Panc1 (cell line): ENCODE data around the gene GJD4. TPM values are rescaled to one million over a fixed set of nuclear protein-coding genes. Genes with fewer than 3 reads are reported as not detected.

ENCODE experiments used
- ATAC-seq: fragments of 200-7000 bp; cut with Tn5 transposase; 2 replicates; pipeline ENCODE4 v1.9.1; 2020; ENCODE audit warnings: mild to moderate bottlenecking, moderate library complexity
- BruUV-seq: library from RNA; stranded (reverse); fragments of 400-500 nt; replicated peaks from 2 replicates; lab custom pipeline; 2021; lab: Mats Ljungman, UMichigan
- CTCF ChIA-PET: fragments of 300-600 bp; sonication (Branson Sonifier 250); formaldehyde crosslinking; loops from one replicate; lab custom pipeline; 2022; ENCODE audit warnings: antibody characterized with exemption; lab: Charles Lee
- POLR2A ChIA-PET: fragments of 300-600 bp; sonication (Branson Sonifier 250); formaldehyde crosslinking; loops from one replicate; lab custom pipeline; 2022; ENCODE audit warnings: antibody characterized with exemption; lab: Charles Lee
- DNase-seq: peaks from one replicate; pipeline ENCODE4 v3.0.0-alpha.2; 2010; ENCODE audit warnings: low read depth, low spot score
- H3K27ac ChIP-seq: 2 replicates; pipeline ENCODE4 v1.5.1; 2011; ENCODE audit warnings: mild to moderate bottlenecking, low read length, inconsistent platforms
- H3K27me3 ChIP-seq: fragments of 200-500 bp; sonication (Bioruptor generic); 2 replicates; pipeline ENCODE4 v1.6.0; 2014; ENCODE audit warnings: low read length, inconsistent platforms; ENCODE audit not compliant: control insufficient read depth, insufficient read depth
- H3K36me3 ChIP-seq: fragments of 200-500 bp; sonication (Bioruptor generic); 2 replicates; pipeline ENCODE4 v1.5.1; 2014; ENCODE audit warnings: inconsistent platforms, mild to moderate bottlenecking, low read length, moderate library complexity; ENCODE audit not compliant: control insufficient read depth, insufficient read depth
- H3K4me1 ChIP-seq: 2 replicates; pipeline ENCODE4 v1.5.1; 2011; ENCODE audit warnings: inconsistent platforms, mild to moderate bottlenecking, low read length, moderate library complexity; ENCODE audit not compliant: control insufficient read depth, insufficient read depth
- H3K4me3 ChIP-seq, 2 experiments: 2 replicates each; pipeline ENCODE4 v1.5.1; 2011 to 2012; ENCODE audit warnings: low read depth in 2 of 2, low read length in 2 of 2, mild to moderate bottlenecking in 2 of 2, inconsistent platforms in 1 of 2, moderate library complexity in 1 of 2
- H3K9me3 ChIP-seq: fragments of 200-500 bp; sonication (Bioruptor generic); 2 replicates; pipeline ENCODE4 v1.5.1; 2014; ENCODE audit warnings: low read depth, mild to moderate bottlenecking, inconsistent platforms, low read length, moderate library complexity; ENCODE audit not compliant: control insufficient read depth, insufficient read depth
- CTCF ChIP-seq: fragments of 450-650 bp; IDR thresholded peaks from 2 replicates; pipeline ENCODE4 v1.5.1; 2017; ENCODE audit warnings: mild to moderate bottlenecking
- POLR2AphosphoS5 ChIP-seq: IDR thresholded peaks from 2 replicates; pipeline ENCODE4 v1.6.1; 2012; ENCODE audit warnings: mild to moderate bottlenecking, low read depth, low read length, moderate library complexity
- REST ChIP-seq, 2 experiments: IDR thresholded peaks; 2 replicates each; pipeline ENCODE4 v1.6.1; 2011 to 2012; ENCODE audit warnings: low read depth in 2 of 2, control low read depth in 1 of 2, low read length in 1 of 2, mild to moderate bottlenecking in 1 of 2, moderate library complexity in 1 of 2; ENCODE audit not compliant: insufficient read depth in 1 of 2
- SIN3A ChIP-seq: IDR thresholded peaks from 2 replicates; pipeline ENCODE4 v1.6.1; 2012; ENCODE audit warnings: low read depth, mild to moderate bottlenecking, low read length, moderate library complexity, borderline replicate concordance; ENCODE audit not compliant: insufficient read depth
- TCF7L2 ChIP-seq: IDR thresholded peaks from 2 replicates; pipeline ENCODE4 v1.6.1; 2011; ENCODE audit warnings: mild to moderate bottlenecking, low read depth, low read length, inconsistent platforms
- in situ Hi-C: cut with HindIII; loops from 2 replicates; pipeline ENCODE4 v1.10.0; 2016; ENCODE audit warnings: low sequenced_read_pairs, low pct_unique_long_range_greater_than_20kb
- intact Hi-C: fragments of 100-400 bp; cut with micrococcal nuclease; formaldehyde crosslinking; loops from one replicate; pipeline ENCODE4 v1.10.0; 2022; ENCODE audit not compliant: unreplicated experiment
- total RNA-seq: library from RNA; stranded (reverse); gene quantifications from one replicate; pipeline ENCODE4 v1.2.1, GENCODE V29; 2021; ENCODE audit not compliant: unreplicated experiment

GJD4 gene
- total RNA-seq, 1 experiment from 2014 or later, result not detected

GRCh38 chr10:35564341-35564968 lies 40.7 kb upstream of the GJD4 start:
- Histone ChIP-seq H3K27ac (no peak overlapping the region), H3K36me3 (no peaks in the 10 kb centered on the region), H3K4me3 (no peak overlapping the region), H3K27me3 (no peaks in the 10 kb centered on the region), H3K4me1 (no peaks in the 10 kb centered on the region), H3K9me3 (no peaks in the 10 kb centered on the region)
- ChIA-PET CTCF (no interaction called here), POLR2A (no interaction called here)
- no TSS peak for BruUV-seq
- TF ChIP-seq SIN3A (no peak), REST (IDR thresholded peaks at IDR 0.05; ENCODE audit: insufficient read depth in 1 of 2, low read depth in 2 of 2, low read length in 1 of 2) (no peak), TCF7L2 (no peak), POLR2AphosphoS5 (no peak), CTCF (no peak)
- no peak for ATAC-seq
- in situ Hi-C loops (no loop called here), intact Hi-C loops (no loop called here)
- DNase-seq, result no peak

- no peak for DNase-seq
- H3K27ac ChIP-seq, result no peak overlapping the region
- BruUV-seq, result no TSS peak
- in situ Hi-C loops (no loop called here), intact Hi-C loops (no loop called here)
- H3K4me1 ChIP-seq, result no peaks in the 10 kb centered on the region
- no peaks in the 10 kb centered on the region for H3K9me3 ChIP-seq
- ChIA-PET CTCF (no interaction called here), POLR2A (no interaction called here)
- TF ChIP-seq SIN3A (no peak), CTCF (no peak), TCF7L2 (no peak), POLR2AphosphoS5 (no peak), REST (IDR thresholded peaks at IDR 0.05; ENCODE audit: insufficient read depth in 1 of 2, low read depth in 2 of 2, low read length in 1 of 2) (no peak)
- no peaks in the 10 kb centered on the region for H3K27me3 ChIP-seq
- ATAC-seq, result no peak
- no peaks in the 10 kb centered on the region for H3K36me3 ChIP-seq
- no peak overlapping the region for H3K4me3 ChIP-seq
These were observed 39.5 kb upstream of the GJD4 start for GRCh38 chr10:35565602-35566081.
